ENCODE results near the gene DNAH2. TPM values are rescaled to one million over a fixed set of nuclear protein-coding genes. Genes with fewer than 3 reads are reported as not detected.

The DNAH2 gene
- total and polyA plus RNA-seq, 2 donors (not counting 3 experiments of a cell fraction or from before 2014, with no cell fraction given) = 0.10 to 0.11 TPM

- BruUV-seq (replicated peaks) = no TSS peak
- POLR2A ChIA-PET = no interaction called here
- intact Hi-C loops (cut with micrococcal nuclease) = no loop called here
These were observed 56.5 kb downstream of the DNAH2 start for GRCh38 chr17:7774055-7774521.

More at GRCh38 chr17:7774055-7774521, 56.5 kb downstream of the DNAH2 start:
- H3K9me3 ChIP-seq (replicated peaks; ENCODE audit: control insufficient read depth, insufficient read depth, low read length) = no peaks in the 10 kb centered on the region
- H3K79me2 ChIP-seq (ENCODE audit: control insufficient read depth, insufficient read depth, low read length) = no peaks in the 10 kb centered on the region
- H3K27ac ChIP-seq (ENCODE audit: insufficient read depth, low read depth, low read length) = no peak overlapping the region
- dilution Hi-C loops (cut with MboI; ENCODE audit: extremely low pct_ligation_motif_present, low sequenced_read_pairs) = no loop called here
- no peak overlapping the region for H3K4me3 ChIP-seq (replicated peaks in 1 of 3; ENCODE audit: insufficient read depth in 1 of 3, low read depth in 1 of 3, low read length in 3 of 3)
- no peak for FAIRE-seq
- H2AFZ ChIP-seq (ENCODE audit: low read depth, low read length) = no peak overlapping the region
- TF ChIP-seq GATA2 (IDR thresholded peaks at IDR 0.05; ENCODE audit: insufficient read depth, insufficient read length, low read depth, low read length) (no peak), CTCF (IDR thresholded peaks at IDR 0.05; ENCODE audit: extremely low read depth in 1 of 2, insufficient read depth in 1 of 2, low read depth in 1 of 2, low read length in 2 of 2) (no peak), MYC (IDR thresholded peaks at IDR 0.05; ENCODE audit: low read depth, low read length) (no peak), POLR2A (IDR thresholded peaks at IDR 0.05; ENCODE audit: low read depth, low read length) (no peak), POLR2AphosphoS5 (IDR thresholded peaks at IDR 0.05; ENCODE audit: insufficient read depth, low read depth, low read length) (no peak), JUN (IDR thresholded peaks at IDR 0.05; ENCODE audit: borderline replicate concordance, insufficient read depth, insufficient read length, low read depth) (no peak), EZH2 (IDR thresholded peaks at IDR 0.05; ENCODE audit: borderline replicate concordance, low read depth, low read length, severe bottlenecking) (no peak), MAX (IDR thresholded peaks at IDR 0.05; ENCODE audit: insufficient read depth, insufficient read length) (no peak), FOS (IDR thresholded peaks at IDR 0.05; ENCODE audit: borderline replicate concordance, insufficient read depth, low read length) (no peak)
- H4K20me1 ChIP-seq (replicated peaks; ENCODE audit: control insufficient read depth, extremely low read depth, insufficient read depth, low read length) = no peaks in the 10 kb centered on the region
- H3K27me3 ChIP-seq (ENCODE audit: control insufficient read depth in 2 of 2, insufficient read depth in 2 of 2, low read length in 2 of 2) = peaks cover 0 to 8% of the 10 kb centered on the region in 2 experiments
- CTCF ChIA-PET = interaction anchor here (0.6 to 1.3 kb wide), 2 partner anchors 8 to 31 kb away, joined by 3 read pairs; no protein-coding TSS in a partner anchor
- no peaks in the 10 kb centered on the region for H3K4me1 ChIP-seq (ENCODE audit: control insufficient read depth, extremely low read depth, insufficient read depth, low read length)
- H3K36me3 ChIP-seq (ENCODE audit: control insufficient read depth in 2 of 2, extremely low read depth in 1 of 2, insufficient read depth in 2 of 2, low read length in 2 of 2) = no peaks in the 10 kb centered on the region
- no peak overlapping the region for H3K4me2 ChIP-seq (ENCODE audit: insufficient read depth, low read length)
- H3K9me1 ChIP-seq (replicated peaks; ENCODE audit: control insufficient read depth, extremely low read depth, insufficient read depth, low read length) = no peaks in the 10 kb centered on the region
- no peak overlapping the region for H3K9ac ChIP-seq (replicated peaks; ENCODE audit: extremely low read depth, insufficient read depth, low read length)
- DNase-seq (ENCODE audit: low read depth, low spot score) = no peak
